Thymus (tissue), 11 donors: Measurements from ENCODE around the gene DCPS. TPM values are rescaled to one million over a fixed set of nuclear protein-coding genes. Genes with fewer than 3 reads are reported as not detected.
"Not testable (repeated sequence)": the region's sequence is repeated elsewhere in the genome, so short reads cannot be mapped to it uniquely, and the experiment has no call there.

Source experiments
- DNase-seq, 9 donors: peaks; one replicate each; pipeline ENCODE4 v3.0.0-alpha.2; 2013; ENCODE audit warnings: low spot score in 9 of 9, low read depth in 6 of 9, missing footprints in 1 of 9
- H3K27ac ChIP-seq, 2 donors: one replicate each; pipeline ENCODE4 v1.5.1; 2013; ENCODE audit warnings: control low read depth in 1 of 2, low read depth in 1 of 2, low read length in 1 of 2, mild to moderate bottlenecking in 1 of 2, moderate library complexity in 1 of 2
- H3K27me3 ChIP-seq, 2 donors: one replicate each; pipeline ENCODE4 v1.5.1; 2013; ENCODE audit warnings: low read length in 1 of 2; ENCODE audit not compliant: control insufficient read depth in 2 of 2, insufficient read depth in 1 of 2
- H3K36me3 ChIP-seq, 2 donors: one replicate each; pipeline ENCODE4 v1.5.1; 2013; ENCODE audit warnings: low read length in 1 of 2, mild to moderate bottlenecking in 1 of 2, moderate library complexity in 1 of 2; ENCODE audit not compliant: control insufficient read depth in 2 of 2, insufficient read depth in 2 of 2
- H3K4me1 ChIP-seq, 2 donors: one replicate each; pipeline ENCODE4 v1.5.1; 2013; ENCODE audit warnings: low read length in 2 of 2; ENCODE audit not compliant: control insufficient read depth in 2 of 2, insufficient read depth in 2 of 2
- H3K4me3 ChIP-seq, 2 donors: one replicate each; pipeline ENCODE4 v1.5.1; 2013; ENCODE audit warnings: low read length in 2 of 2, control low read depth in 1 of 2, mild to moderate bottlenecking in 1 of 2
- H3K9me3 ChIP-seq, 2 donors: one replicate each; pipeline ENCODE4 v1.5.1; 2013; ENCODE audit warnings: low read length in 1 of 2, mild to moderate bottlenecking in 1 of 2; ENCODE audit not compliant: control insufficient read depth in 2 of 2, insufficient read depth in 1 of 2
- WGBS: extraction: QIAGEN DNeasy Blood & Tissue Kit; methylation state at CpG from one replicate; pipeline ENCODE4 v1.1.7; 2013; 5-methylcytosine and 5-hydroxymethylcytosine counted together
- polyA plus RNA-seq: library from polyadenylated mRNA; stranded (reverse); fragments of 200-250 nt; gene quantifications from one replicate; pipeline ENCODE4 v1.2.3, GENCODE V29; 2013
- total RNA-seq: library from RNA; stranded (reverse); fragments of 120-200 nt; gene quantifications from one replicate; pipeline ENCODE4 v1.2.4, GENCODE V29; 2013
- donor health status: healthy.

The DCPS gene
- total and polyA plus RNA-seq, 2 donors = 17.2 TPM

DNA sequence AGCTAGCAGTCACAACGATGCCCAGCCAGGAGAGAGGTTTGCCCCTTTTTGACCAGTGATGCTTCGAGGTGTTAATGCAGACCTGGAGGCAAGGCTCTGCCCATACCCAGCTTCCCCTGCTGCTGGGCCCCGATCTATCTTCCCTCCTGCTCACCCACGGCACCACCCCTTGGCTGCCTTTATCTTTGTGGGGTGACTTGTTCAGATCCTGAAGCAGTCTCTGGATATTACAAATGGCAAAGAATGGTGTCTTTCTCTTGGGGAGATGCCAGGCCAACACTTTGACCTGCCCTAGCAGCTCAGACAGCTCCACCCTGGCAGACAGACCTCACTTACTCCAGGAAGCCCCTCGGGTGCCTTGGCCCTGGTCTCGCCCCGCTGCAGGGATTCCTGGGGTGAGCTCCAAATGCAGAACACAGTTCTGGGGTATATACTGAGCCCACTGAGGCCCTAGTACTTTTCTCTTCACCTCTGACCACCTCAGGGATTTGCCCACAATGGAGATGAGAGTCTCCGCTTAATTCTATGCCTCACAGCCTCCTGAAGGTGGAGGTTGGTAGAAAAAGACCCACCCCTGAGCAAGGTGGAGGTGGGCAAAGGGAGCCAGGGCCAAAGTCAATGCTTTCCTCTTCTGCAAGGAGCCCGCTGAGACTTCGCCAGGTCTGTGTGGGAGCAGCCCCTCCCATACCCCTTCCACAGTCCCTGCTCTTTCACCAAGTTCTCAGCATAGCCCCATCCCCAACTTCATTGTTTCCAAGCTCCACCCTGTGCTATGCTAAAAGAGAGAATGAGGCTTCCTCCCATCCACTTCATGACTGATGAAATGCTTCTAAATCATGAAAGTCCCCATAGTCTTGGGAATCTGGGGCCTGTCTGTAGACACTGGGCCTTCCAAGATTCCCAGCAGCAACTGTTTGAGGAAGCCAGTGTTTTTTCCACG, 40.6 kb downstream of the DCPS start:
- Histone ChIP-seq H3K4me3 (no peak overlapping the region), H3K4me1 (peaks cover 0 to 44% of the 10 kb centered on the region in 2 donors), H3K27ac (no peak overlapping the region), H3K36me3 (peaks cover 39 to 44% of the 10 kb centered on the region in 2 donors), H3K27me3 (no peaks in the 10 kb centered on the region), H3K9me3 (no peaks in the 10 kb centered on the region)
- DNase-seq = no peak
- 93% methylated on average over 11 of the region's 11 CpGs for WGBS

DNA sequence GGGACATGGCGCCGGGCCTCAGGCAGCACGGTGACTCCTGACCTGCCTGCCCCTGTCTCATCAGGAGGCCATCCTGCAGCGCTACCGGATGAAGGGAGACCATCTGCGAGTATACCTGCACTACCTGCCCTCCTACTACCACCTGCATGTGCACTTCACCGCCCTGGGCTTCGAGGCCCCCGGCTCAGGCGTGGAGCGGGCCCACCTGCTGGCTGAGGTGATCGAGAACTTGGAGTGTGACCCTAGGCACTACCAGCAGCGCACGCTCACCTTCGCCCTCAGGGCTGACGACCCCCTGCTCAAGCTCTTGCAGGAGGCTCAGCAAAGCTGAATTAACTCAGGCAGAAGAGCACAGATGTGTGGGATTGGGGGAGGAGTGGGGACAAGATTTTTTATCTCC, 41.4 kb downstream of the DCPS start:
- H3K27ac ChIP-seq = peak overlapping the region in 1 of 2 donors; percentile 61

DNA sequence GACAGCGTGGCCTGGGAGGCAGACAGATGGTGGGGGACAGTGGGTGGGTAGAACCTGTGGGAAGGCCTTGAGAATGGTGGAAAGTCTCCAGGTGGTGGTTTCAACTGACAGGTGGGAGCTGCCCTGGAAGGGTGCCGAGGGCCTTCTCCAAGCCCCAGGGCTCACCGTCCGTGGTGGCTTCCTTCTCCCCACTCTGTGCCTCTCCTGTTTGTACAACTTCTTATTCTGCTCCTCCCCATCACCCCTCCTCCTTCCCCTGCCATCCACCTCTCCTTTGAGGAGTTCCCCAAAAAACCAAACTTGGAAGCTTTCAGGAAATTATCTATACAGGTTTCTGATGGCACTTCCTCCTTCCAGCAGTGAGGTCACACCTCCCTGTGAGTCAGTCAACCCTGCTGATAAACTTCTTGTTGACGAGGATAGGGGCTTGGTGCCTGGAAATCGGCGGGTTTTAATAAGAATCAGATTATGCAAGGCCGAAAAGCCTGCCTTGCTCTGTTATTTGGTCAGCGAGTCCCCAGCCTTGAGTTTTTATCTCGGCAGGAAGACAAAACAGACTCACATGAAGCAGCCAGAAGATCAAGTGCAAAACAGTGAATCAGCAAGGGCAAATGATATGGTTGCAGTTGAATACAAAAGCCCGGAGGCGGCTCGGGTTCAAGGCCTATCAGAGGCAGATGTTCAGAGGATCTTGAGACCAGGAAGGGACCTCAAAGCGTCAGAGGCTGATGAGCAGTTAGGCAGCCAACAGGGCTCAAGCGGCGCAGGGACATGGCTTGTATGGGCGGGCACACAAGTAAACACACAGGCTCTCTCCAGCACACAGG, 42.1 kb downstream of the DCPS start:
- 59% methylated on average over 17 of the region's 17 CpGs for WGBS
- Histone ChIP-seq H3K9me3 (no peaks in the 10 kb centered on the region), H3K4me3 (no peak overlapping the region), H3K4me1 (peaks cover 0 to 37% of the 10 kb centered on the region in 2 donors), H3K36me3 (peaks cover 35 to 48% of the 10 kb centered on the region in 2 donors), H3K27me3 (no peaks in the 10 kb centered on the region), H3K27ac (peak overlapping the region in 1 of 2 donors; percentile 61)
- peak in 1 of 9 donors; percentile 34 for DNase-seq

More for the DNA sequence above, 41.4 kb downstream of the DCPS start:
- DNase-seq = no peak
- Histone ChIP-seq H3K36me3 (peaks cover 35 to 43% of the 10 kb centered on the region in 2 donors), H3K9me3 (no peaks in the 10 kb centered on the region), H3K4me1 (peaks cover 0 to 40% of the 10 kb centered on the region in 2 donors), H3K27me3 (no peaks in the 10 kb centered on the region), H3K4me3 (no peak overlapping the region)
- 96% methylated on average over 16 of the region's 16 CpGs for WGBS

DNA sequence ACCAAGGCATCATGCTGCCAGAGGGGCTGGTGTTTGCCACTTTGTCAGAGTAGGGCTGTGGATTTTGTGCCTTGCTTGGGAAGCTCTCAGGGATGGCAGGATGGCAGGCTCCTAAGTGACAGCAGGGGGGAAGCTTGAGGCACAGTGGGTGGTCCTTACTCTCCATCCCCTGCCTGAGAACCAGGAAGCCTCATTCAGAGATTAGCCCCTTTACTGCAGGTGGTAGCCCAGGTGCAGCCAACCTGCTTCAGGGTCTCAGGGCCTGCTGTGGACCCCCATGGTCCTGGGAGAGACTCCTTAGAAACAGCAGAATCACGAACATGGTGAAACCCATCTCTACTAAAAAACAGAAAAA, 42.7 kb downstream of the DCPS start:
- no peak for DNase-seq
- WGBS = 96% methylated on average over 1 of the region's 1 CpG
- H3K27ac ChIP-seq = peak overlapping the region in 1 of 2 donors; percentile 61
- H3K4me1 ChIP-seq = peaks cover 0 to 33% of the 10 kb centered on the region in 2 donors
- no peak overlapping the region for H3K4me3 ChIP-seq
- no peaks in the 10 kb centered on the region for H3K9me3 ChIP-seq
- H3K27me3 ChIP-seq = no peaks in the 10 kb centered on the region
- peaks cover 32 to 44% of the 10 kb centered on the region in 2 donors for H3K36me3 ChIP-seq

DNA sequence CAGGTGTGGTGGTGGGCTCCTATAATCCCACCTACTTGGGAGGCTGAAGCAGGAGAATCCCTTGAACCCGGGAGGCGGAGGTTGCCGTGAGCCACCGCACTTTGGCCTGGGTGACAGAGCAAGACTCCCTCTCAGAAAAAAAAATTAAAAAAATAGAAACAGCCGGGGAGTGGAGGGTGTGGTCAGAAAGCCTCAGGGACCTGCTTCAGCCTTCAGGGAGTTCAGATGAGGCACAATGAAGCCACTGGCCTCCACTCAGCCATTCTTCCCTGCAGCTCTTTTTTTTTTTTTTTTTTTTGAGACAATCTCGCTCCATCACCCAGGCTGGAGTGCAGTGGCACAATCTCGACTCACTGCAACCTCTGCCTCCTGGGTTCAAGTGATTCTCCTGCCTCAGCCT, 43.1 kb downstream of the DCPS start:
- peaks cover 29 to 40% of the 10 kb centered on the region in 2 donors for H3K36me3 ChIP-seq
- H3K4me1 ChIP-seq = peaks cover 0 to 30% of the 10 kb centered on the region in 2 donors
- not testable (repeated sequence) for DNase-seq, H3K27me3 ChIP-seq, H3K27ac ChIP-seq, H3K9me3 ChIP-seq, H3K4me3 ChIP-seq
- WGBS = 97% methylated on average over 7 of the region's 7 CpGs

DNA sequence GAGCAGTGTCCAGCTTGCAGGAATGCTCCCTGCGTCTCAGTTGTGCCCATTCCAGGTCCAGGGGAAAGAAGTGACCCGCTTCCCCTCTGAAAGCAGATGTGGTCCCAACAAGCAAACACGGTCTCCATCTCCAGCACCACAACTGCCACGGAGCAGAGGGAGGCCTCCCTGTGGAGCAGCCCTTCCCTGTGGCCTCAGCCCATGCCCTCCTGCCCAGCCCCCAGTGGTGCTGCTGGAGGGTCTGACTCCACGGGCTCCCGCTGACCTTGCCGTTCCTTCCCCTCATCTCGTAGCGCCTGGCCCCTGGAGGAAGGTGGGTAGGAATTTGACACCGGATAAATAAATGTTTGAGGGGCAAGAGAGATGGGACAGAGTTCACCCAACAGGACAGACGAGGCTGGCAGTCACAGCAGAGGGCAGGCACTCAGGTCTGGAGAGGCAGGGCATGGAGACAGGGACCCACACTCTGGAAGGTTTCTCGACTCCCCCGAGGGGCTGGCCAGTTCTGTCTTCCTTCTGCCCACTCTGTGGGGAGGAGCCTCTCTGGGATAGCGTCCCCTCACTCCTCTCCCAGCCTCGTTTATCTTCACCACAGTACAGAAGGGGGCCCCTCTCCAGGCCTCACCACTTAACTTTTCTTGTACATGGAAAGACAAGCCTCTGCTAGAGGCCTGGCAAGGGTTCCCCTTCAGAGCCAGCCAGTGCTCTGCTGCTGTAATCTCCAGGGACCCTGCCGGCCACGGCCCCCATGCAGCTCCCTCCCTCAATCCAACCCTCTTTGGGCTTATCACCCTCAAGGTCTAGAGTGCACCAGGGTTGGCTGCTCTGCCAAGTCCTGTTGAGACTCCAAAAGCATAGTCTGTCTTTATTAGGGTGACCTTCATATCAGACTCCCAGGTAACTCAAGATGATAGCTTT, 44.1 kb downstream of the DCPS start:
- Histone ChIP-seq H3K27ac (no peak overlapping the region), H3K4me1 (peaks cover 0 to 35% of the 10 kb centered on the region in 2 donors), H3K36me3 (peaks cover 24 to 38% of the 10 kb centered on the region in 2 donors), H3K9me3 (no peaks in the 10 kb centered on the region), H3K4me3 (no peak overlapping the region), H3K27me3 (no peaks in the 10 kb centered on the region)
- WGBS = 95% methylated on average over 17 of the region's 17 CpGs
- DNase-seq = no peak

DNA sequence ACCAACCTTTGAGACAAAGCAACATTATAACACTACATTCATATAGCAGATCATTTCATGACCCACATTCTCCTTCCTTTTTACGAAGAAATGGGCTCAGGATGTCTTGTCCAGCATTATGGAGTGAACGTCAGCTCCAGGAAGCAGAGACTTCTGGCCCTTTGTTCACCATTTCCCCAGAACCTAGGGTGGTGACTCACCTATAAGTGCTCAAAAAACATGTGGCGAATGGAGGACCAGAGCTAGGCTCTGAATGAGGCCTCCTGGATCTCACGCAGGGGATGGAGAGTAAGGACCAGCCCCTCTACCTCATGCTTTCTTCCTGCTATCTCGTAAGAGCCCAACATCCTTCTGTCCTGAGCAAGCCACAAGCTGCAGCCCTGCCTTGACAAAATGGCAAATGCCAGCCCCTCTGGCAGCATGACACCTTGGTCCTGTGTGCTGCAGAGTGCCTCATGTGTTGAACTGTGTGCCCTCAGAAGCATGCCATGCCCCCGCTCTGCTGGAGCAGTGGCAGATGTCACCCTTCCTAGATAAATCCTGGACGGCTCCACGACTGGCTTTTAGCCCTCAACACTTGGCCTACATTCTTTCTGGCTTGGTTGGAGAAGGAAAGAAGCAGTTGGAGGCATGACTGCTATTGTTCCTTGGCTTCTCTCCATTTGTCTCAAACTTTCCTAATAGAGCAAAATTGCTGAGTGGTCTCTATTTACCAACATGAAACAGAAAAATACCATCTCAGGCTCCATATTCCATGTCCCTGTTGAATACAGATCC, 45.1 kb downstream of the DCPS start:
- H3K27me3 ChIP-seq = no peaks in the 10 kb centered on the region
- no peak for DNase-seq
- peaks cover 0 to 43% of the 10 kb centered on the region in 2 donors for H3K4me1 ChIP-seq
- H3K27ac ChIP-seq = no peak overlapping the region
- WGBS = 93% methylated on average over 8 of the region's 8 CpGs
- no peaks in the 10 kb centered on the region for H3K9me3 ChIP-seq
- no peak overlapping the region for H3K4me3 ChIP-seq
- H3K36me3 ChIP-seq = peaks cover 16 to 30% of the 10 kb centered on the region in 2 donors

DNA sequence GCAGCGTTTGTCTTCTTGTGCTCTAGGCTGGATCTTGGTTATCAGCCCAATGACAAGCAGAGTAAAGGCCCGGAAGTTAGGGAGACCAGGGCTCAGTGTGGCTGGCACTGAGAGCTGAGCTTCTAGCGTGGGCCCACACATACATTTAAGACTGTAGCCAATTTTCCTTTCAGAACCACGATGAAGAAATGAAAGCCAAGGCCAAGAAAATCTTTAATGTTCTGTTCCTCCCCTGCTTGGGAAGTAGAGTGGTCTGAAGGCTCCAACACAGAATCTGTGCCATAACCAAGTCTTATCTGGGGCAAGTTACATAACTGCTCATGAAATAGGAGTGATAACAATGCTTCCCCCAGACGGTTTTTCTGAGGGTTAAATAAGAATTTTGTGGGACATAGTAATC, 47.0 kb downstream of the DCPS start:
- DNase-seq = no peak
- H3K36me3 ChIP-seq = peaks cover 3 to 14% of the 10 kb centered on the region in 2 donors
- peaks cover 5 to 44% of the 10 kb centered on the region in 2 donors for H3K4me1 ChIP-seq
- no peak overlapping the region for H3K27ac ChIP-seq
- H3K27me3 ChIP-seq = no peaks in the 10 kb centered on the region
- H3K9me3 ChIP-seq = no peaks in the 10 kb centered on the region
- H3K4me3 ChIP-seq = no peak overlapping the region
- WGBS = 95% methylated on average over 5 of the region's 5 CpGs
